Omental fat pad (tissue), 4 donors: ENCODE data around the gene CSRP1. TPM values are rescaled to one million over a fixed set of nuclear protein-coding genes. Genes with fewer than 3 reads are reported as not detected.

Source experiments
- ATAC-seq: fragments of 150-250 bp; one replicate; pipeline ENCODE4 v1.9.1; 2016; ENCODE audit warnings: mild to moderate bottlenecking, moderate library complexity; ENCODE audit not compliant: low FRiP score
- DNase-seq: peaks from one replicate; pipeline ENCODE4 v3.0.0-alpha.2; 2019; ENCODE audit warnings: low spot score
- total RNA-seq, 4 donors: library from RNA; depleted of rRNA; stranded (reverse); fragments of >200 nt; gene quantifications; one replicate each; pipeline ENCODE4 v1.1.0, GENCODE V29; 2016
- TF ChIP-seq, protein P1 (sequence below), 3 donors: fragments of 450-650 bp; IDR thresholded peaks; one replicate each; pipeline ENCODE4 v1.5.1; 2016 to 2017; ENCODE audit warnings: antibody characterized with exemption in 3 of 3, mild to moderate bottlenecking in 3 of 3, moderate library complexity in 2 of 3

Gene CSRP1
- total RNA-seq, 4 donors from 2014 or later: 258 to 670 (median 416) TPM

DNA sequence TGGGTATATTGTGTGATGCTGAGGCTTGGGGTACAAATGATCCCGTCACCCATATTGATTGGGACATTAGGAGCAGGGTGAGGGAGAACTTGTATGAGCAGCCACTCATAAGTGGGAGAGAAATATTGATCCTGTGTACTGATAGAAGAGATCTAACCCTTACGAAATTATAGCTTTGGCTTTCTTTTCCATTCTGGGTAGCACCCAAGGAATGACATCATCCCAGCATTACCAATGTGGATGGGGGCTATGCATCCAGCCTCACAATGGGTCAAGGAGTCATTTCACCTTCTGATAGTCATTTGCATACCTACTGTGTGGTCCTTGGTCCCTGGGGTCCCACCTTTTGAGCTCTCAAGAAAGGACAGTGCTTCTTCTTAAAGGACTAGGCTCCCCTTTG is 30.1 kb upstream of the CSRP1 start:
- no peak for DNase-seq
- no peak for ATAC-seq
- TF ChIP-seq, protein P1, sequence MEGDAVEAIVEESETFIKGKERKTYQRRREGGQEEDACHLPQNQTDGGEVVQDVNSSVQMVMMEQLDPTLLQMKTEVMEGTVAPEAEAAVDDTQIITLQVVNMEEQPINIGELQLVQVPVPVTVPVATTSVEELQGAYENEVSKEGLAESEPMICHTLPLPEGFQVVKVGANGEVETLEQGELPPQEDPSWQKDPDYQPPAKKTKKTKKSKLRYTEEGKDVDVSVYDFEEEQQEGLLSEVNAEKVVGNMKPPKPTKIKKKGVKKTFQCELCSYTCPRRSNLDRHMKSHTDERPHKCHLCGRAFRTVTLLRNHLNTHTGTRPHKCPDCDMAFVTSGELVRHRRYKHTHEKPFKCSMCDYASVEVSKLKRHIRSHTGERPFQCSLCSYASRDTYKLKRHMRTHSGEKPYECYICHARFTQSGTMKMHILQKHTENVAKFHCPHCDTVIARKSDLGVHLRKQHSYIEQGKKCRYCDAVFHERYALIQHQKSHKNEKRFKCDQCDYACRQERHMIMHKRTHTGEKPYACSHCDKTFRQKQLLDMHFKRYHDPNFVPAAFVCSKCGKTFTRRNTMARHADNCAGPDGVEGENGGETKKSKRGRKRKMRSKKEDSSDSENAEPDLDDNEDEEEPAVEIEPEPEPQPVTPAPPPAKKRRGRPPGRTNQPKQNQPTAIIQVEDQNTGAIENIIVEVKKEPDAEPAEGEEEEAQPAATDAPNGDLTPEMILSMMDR (IDR thresholded peaks at IDR 0.05): no peak

DNA sequence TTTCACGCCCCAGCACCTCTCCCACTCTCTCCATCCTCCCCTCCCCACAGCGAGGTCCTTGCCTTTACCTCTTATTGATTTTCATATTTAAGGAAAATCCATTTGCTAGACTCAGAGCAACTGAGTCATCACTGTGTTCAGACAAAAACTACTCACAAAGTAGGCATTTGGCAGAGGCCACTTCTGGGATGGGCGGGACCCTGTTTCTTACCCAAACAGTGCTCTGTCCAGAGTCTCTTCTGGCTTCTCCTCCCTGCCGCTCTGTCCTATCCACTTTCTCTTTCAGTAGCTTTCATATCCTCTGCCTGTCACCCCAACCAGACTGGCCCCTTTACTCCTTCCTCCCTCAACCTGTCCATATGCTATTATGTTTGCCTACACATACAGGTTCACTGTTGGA is 29.6 kb upstream of the CSRP1 start:
- peak; percentile 48 for ATAC-seq
- no peak for DNase-seq
- TF ChIP-seq, protein P1 (IDR thresholded peaks at IDR 0.05): no peak

DNA sequence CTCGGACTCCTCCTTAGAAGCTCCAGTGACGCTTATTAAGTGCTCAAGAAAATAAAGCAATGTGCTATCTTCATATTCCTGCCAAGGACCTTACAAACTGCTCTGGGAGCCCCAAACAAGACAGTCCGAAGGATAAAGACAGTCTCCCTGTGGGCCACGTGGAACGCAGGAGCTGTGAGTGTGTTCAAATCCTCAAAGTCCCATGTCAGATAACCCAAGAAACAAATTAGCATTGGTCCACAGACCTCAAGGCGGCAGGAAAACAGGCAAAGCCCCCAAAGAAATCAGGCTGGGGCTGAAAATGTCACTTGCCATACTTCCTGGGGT is 29.0 kb upstream of the CSRP1 start:
- no peak for ATAC-seq
- TF ChIP-seq, protein P1 (IDR thresholded peaks at IDR 0.05): no peak

DNA sequence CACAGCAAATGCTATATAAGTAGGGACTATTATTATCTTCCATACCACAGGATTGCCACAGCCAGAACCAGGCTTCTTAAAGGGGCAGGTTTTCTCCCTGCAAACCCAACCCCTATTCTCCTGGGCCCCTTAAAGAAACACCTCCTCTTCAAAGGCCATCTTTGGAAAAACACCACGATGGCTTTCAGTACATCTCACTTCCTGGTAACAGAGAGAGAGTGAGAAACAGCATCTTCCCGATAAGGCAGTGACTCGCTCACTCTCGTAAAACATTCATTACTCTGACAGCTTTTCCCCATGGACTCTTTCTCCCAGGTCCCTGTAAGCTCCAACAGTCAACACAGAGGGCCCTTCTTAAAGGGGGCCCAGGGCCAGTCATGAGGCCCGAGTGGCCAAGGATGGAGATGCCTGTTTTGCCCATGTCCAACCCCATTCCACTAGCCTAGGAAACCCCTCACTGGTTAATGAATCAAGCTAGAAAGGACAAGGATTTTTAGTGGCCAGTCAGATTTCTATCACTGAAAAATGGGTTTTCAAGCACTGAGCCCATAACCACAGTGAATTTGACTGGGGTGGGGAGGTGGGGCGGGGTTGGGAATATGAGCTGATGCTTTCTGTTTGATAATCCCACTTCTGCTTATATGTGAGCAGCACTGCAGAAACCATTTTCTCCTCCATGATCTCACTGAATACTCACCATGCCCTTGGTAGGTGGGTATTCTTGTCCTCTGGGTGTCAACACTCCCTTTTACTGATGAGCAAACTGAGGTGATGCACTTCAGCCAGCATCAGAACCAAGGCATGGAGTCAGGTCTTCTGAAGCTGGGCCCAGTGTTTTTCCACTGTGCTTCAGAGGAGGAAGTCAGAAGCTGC is 28.4 kb upstream of the CSRP1 start:
- no peak for ATAC-seq
- TF ChIP-seq, protein P1 (IDR thresholded peaks at IDR 0.05): no peak
- DNase-seq: no peak

More for the DNA sequence above, 29.0 kb upstream of the CSRP1 start:
- DNase-seq: no peak

DNA sequence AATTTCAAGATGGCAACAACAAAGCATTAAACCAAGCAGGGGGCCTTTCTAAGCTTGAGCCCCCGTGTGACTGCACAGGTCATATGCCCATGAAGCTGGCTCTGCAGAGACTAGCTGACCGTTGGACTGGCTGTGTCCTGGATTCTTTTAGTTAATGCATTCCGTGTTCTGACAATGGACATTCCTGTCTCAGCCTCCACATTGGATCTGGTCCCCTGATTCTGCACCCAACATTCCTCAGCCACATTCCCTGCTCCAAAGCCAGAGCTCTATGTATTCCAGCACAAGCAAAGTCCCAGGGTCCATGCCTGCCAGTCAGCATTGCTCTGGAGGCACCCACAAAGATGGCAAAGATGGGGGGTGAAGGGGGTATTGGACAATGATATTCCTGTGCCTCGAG is 26.9 kb upstream of the CSRP1 start:
- ATAC-seq: no peak
- TF ChIP-seq, protein P1 (IDR thresholded peaks at IDR 0.05): no peak
- DNase-seq: no peak

DNA sequence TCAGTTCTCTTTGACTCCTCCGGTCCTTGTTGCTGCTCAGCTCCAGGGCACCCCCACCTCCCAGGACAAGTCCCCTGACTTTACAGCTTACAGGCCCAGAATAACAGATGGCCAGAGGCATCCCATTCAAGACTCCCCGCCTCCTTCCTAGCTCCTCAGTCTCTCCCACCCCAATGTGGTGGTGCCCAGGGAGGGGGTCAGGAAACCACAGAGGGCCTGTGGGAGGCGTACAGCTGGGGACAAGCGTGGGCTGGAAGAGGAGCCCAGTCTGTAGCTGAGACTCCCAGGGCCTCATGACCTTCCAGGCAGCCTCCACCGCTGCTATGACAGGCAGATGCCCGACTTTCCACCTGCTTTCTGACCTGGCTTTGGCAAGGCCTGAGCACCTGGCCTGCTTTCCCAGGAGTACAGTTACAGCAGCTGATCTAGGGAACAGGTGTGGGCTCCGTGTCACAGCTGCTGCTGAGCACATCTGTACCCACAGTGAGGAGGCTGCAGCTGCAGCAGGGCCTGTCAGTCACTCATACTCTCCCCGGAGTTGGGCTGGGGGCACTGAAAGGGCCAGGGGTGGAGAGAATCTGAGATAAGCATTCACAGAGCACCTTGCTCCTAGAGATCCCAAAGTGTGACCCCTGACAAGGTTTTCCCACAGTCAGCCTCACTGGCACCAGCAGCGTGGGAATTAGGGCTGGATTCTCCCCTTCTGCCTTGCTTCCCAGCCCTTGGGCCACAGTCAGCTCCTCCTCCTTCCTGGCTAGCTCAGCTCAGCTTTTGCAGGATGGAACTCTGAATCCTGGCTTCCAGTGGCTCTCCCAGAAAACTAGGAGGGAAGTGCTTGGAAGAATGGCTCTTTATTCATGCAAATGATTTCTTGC is 24.9 kb upstream of the CSRP1 start:
- ATAC-seq (no peak), DNase-seq (no peak)
- TF ChIP-seq, protein P1 (IDR thresholded peaks at IDR 0.05): no peak
